ENCODE measurements around the gene AFF1.

- TF ChIP-seq POLR2A (IDR thresholded peaks at IDR 0.05; ENCODE audit: low read depth, low read length) = peak; percentile 80
- TF ChIP-seq POLR2AphosphoS5 (IDR thresholded peaks at IDR 0.05; ENCODE audit: low read depth, low read length) = peak; percentile 80
- 0 out of 2 replicates have a peak, but pooled peaks have one; percentile 37 for TF ChIP-seq TAF1 (IDR thresholded peaks at IDR 0.05; ENCODE audit: low read depth, low read length)
- TF ChIP-seq SPI1 (IDR thresholded peaks at IDR 0.05; ENCODE audit: low read depth, low read length) = no peak
Observed at GRCh38 chr4:86934771-86935565, at the start of gene AFF1.
